ENCODE data around the gene SIX3.

- TF ChIP-seq, protein P1, sequence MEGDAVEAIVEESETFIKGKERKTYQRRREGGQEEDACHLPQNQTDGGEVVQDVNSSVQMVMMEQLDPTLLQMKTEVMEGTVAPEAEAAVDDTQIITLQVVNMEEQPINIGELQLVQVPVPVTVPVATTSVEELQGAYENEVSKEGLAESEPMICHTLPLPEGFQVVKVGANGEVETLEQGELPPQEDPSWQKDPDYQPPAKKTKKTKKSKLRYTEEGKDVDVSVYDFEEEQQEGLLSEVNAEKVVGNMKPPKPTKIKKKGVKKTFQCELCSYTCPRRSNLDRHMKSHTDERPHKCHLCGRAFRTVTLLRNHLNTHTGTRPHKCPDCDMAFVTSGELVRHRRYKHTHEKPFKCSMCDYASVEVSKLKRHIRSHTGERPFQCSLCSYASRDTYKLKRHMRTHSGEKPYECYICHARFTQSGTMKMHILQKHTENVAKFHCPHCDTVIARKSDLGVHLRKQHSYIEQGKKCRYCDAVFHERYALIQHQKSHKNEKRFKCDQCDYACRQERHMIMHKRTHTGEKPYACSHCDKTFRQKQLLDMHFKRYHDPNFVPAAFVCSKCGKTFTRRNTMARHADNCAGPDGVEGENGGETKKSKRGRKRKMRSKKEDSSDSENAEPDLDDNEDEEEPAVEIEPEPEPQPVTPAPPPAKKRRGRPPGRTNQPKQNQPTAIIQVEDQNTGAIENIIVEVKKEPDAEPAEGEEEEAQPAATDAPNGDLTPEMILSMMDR (IDR thresholded peaks at IDR 0.05), result no peak
- no peak for TF ChIP-seq POLR2A (IDR thresholded peaks at IDR 0.05)
Observed at GRCh38 chr2:44956843-44957242, 15.3 kb downstream of the SIX3 start.

All from right lobe of liver (tissue), 4 donors.